Testis (tissue), 3 donors: Measurements from ENCODE around the gene ITGA6. TPM values are rescaled to one million over a fixed set of nuclear protein-coding genes. Genes with fewer than 3 reads are reported as not detected.

Experiments
- DNase-seq: peaks from one replicate; pipeline ENCODE4 v3.0.0-alpha.2; 2019
- H3K27ac ChIP-seq, 2 donors: fragments of 200-600 bp; sonication (generic); one replicate each; pipeline ENCODE4 v1.5.1; 2019
- H3K27me3 ChIP-seq: fragments of 200-600 bp; sonication (generic); one replicate; pipeline ENCODE4 v1.5.1; 2019
- H3K36me3 ChIP-seq: fragments of 200-600 bp; sonication (generic); one replicate; pipeline ENCODE4 v1.5.1; 2017; ENCODE audit warnings: low read depth; ENCODE audit errors: missing control alignments
- H3K4me1 ChIP-seq: fragments of 200-600 bp; sonication (generic); one replicate; pipeline ENCODE4 v1.5.1; 2019
- H3K4me3 ChIP-seq, 2 donors: fragments of 200-600 bp; sonication (generic); one replicate each; pipeline ENCODE4 v1.5.1; 2017 to 2019
- H3K9me3 ChIP-seq: fragments of 200-600 bp; sonication (generic); one replicate; pipeline ENCODE4 v1.5.1; 2017
- CTCF ChIP-seq, 3 experiments: fragments of 450-650 bp in 2 of 3; fragments of 200-600 bp in 1 of 3; sonication (generic) in 1 of 3; IDR thresholded peaks; one replicate each; pipeline ENCODE4 v1.5.1; 2016 to 2019; ENCODE audit warnings: antibody characterized with exemption in 3 of 3, mild to moderate bottlenecking in 2 of 3, moderate library complexity in 1 of 3
- POLR2A ChIP-seq: fragments of 450-650 bp; IDR thresholded peaks from one replicate; pipeline ENCODE4 v1.6.1; 2017; ENCODE audit warnings: antibody characterized with exemption, mild to moderate bottlenecking, moderate library complexity
- WGBS, 2 donors: methylation state at CpG; one replicate each; pipeline ENCODE4 v1.1.5; 2018; 5-methylcytosine and 5-hydroxymethylcytosine counted together
- intact Hi-C: fragments of 100-400 bp; cut with DNase I; formaldehyde crosslinking; loops from one replicate; pipeline ENCODE4 v1.15.1; 2023; ENCODE audit warnings: low total_unique reads
- polyA plus RNA-seq: library from polyadenylated mRNA; stranded (reverse); fragments of 350-450 nt; fragmentation: Illumina TruSeq; extraction: RNeasy Lipid Tissue Mini Kit (QIAGEN cat#74804); gene quantifications from one replicate; pipeline ENCODE4 v1.2.3, GENCODE V29; 2014; ENCODE audit warnings: low read depth, low replicate concordance; ENCODE audit not compliant: insufficient read depth
- total RNA-seq, 2 donors: library from RNA; depleted of rRNA; stranded (reverse); fragments of >200 nt; gene quantifications; one replicate each; pipeline ENCODE4 v1.2.3, GENCODE V29; 2016

ITGA6 gene
- total and polyA plus RNA-seq, 3 donors from 2014 or later: 57.5 to 232 (median 166) TPM

GRCh38 chr2:172447811-172448493 lies 20.6 kb downstream of the ITGA6 start:
- peaks cover 23% of the 10 kb centered on the region for H3K4me1 ChIP-seq
- TF ChIP-seq POLR2A (no peak), CTCF (IDR thresholded peaks at IDR 0.05) (no peak)
- H3K27ac ChIP-seq: no peak overlapping the region
- intact Hi-C loops: no loop called here
- H3K9me3 ChIP-seq: no peaks in the 10 kb centered on the region
- no peak overlapping the region for H3K4me3 ChIP-seq
- 65 to 71% methylated on average over 5 of the region's 5 CpGs for WGBS, 2 donors
- DNase-seq: no peak
- no peaks in the 10 kb centered on the region for H3K36me3 ChIP-seq
- no peaks in the 10 kb centered on the region for H3K27me3 ChIP-seq

- intact Hi-C loops: no loop called here
These were observed 21.3 kb downstream of the ITGA6 start for GRCh38 chr2:172448544-172449267.

GRCh38 chr2:172449911-172450550 lies 22.6 kb downstream of the ITGA6 start:
- WGBS, 2 donors: 91 to 95% methylated on average over 8 of the region's 8 CpGs
- no peak overlapping the region for H3K27ac ChIP-seq
- no peak for TF ChIP-seq POLR2A
- TF ChIP-seq CTCF (IDR thresholded peaks at IDR 0.05): no peak
- H3K4me3 ChIP-seq: no peak overlapping the region
- H3K4me1 ChIP-seq: peaks cover 19% of the 10 kb centered on the region
- intact Hi-C loops: no loop called here
- DNase-seq: no peak
- H3K27me3 ChIP-seq: no peaks in the 10 kb centered on the region
- no peaks in the 10 kb centered on the region for H3K9me3 ChIP-seq
- H3K36me3 ChIP-seq: no peaks in the 10 kb centered on the region

More at GRCh38 chr2:172448544-172449267, 21.3 kb downstream of the ITGA6 start:
- H3K9me3 ChIP-seq: no peaks in the 10 kb centered on the region
- H3K4me1 ChIP-seq: peaks cover 19% of the 10 kb centered on the region
- H3K4me3 ChIP-seq: no peak overlapping the region
- H3K27ac ChIP-seq: no peak overlapping the region
- WGBS, 2 donors: 87 to 88% methylated on average over 3 of the region's 3 CpGs
- no peaks in the 10 kb centered on the region for H3K36me3 ChIP-seq
- TF ChIP-seq POLR2A (no peak), CTCF (IDR thresholded peaks at IDR 0.05) (no peak)
- H3K27me3 ChIP-seq: no peaks in the 10 kb centered on the region
- no peak for DNase-seq

GRCh38 chr2:172451923-172452322 lies 24.5 kb downstream of the ITGA6 start:
- no peak for TF ChIP-seq CTCF (IDR thresholded peaks at IDR 0.05)
- no peak for TF ChIP-seq POLR2A
- H3K27ac ChIP-seq: no peak overlapping the region

More at GRCh38 chr2:172451923-172452322, 24.5 kb downstream of the ITGA6 start:
- Histone ChIP-seq H3K4me1 (peaks cover 15% of the 10 kb centered on the region), H3K9me3 (no peaks in the 10 kb centered on the region), H3K36me3 (no peaks in the 10 kb centered on the region), H3K27me3 (no peaks in the 10 kb centered on the region), H3K4me3 (no peak overlapping the region)
- intact Hi-C loops: no loop called here
- DNase-seq: no peak
- 82 to 86% methylated on average over 5 of the region's 5 CpGs for WGBS, 2 donors
